ENCODE results near the gene RTKN. TPM values are rescaled to one million over a fixed set of nuclear protein-coding genes. Genes with fewer than 3 reads are reported as not detected.

RTKN gene
- total and polyA plus RNA-seq, 4 donors = 21.9 to 46.0 (median 30.6) TPM

DNA sequence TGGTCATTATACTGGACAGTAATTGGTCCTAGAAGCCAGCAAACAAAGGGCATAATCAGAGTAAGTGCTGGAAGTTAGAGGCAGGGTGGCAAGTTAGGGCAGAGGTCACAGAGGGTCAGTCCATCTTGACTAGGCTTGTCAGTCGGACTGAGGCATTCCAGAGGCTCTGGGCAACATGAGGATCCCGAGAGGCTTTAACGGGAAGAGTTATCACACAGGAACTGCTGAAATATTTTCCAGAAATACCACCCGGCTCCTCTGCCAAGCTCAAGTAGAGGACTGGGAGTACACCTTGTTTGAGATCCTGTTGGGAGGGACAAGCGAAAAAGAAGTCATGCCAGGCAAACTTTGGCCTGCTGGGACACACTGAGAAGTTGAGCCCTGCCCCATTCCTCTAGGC is 34.1 kb downstream of the RTKN start:
- Histone ChIP-seq H3K36me3 (ENCODE audit: control insufficient read depth in 4 of 4, insufficient read depth in 4 of 4, low read length in 4 of 4) (no peaks in the 10 kb centered on the region), H3K27me3 (ENCODE audit: control insufficient read depth in 3 of 3, insufficient read depth in 3 of 3, low read length in 2 of 3) (peaks cover 0 to 14% (median 4%) of the 10 kb centered on the region in 3 donors), H3K27ac (ENCODE audit: low read depth in 1 of 2, low read length in 1 of 2) (no peak overlapping the region), H3K9me3 (ENCODE audit: control insufficient read depth in 4 of 4, insufficient read depth in 3 of 4, low read length in 3 of 4) (no peaks in the 10 kb centered on the region), H3K4me3 (no peak overlapping the region), H3K9ac (ENCODE audit: insufficient read depth in 1 of 2, low read length in 2 of 2) (no peak overlapping the region), H3K4me1 (ENCODE audit: control insufficient read depth in 5 of 5, insufficient read depth in 5 of 5, low read length in 5 of 5) (no peaks in the 10 kb centered on the region)
- DNase-seq (no peak), ATAC-seq (ENCODE audit: insufficient read depth, low FRiP score) (no peak)
- 74 to 84% methylated on average over 5 of the region's 5 CpGs for WGBS, 2 donors
- TF ChIP-seq, protein P1, sequence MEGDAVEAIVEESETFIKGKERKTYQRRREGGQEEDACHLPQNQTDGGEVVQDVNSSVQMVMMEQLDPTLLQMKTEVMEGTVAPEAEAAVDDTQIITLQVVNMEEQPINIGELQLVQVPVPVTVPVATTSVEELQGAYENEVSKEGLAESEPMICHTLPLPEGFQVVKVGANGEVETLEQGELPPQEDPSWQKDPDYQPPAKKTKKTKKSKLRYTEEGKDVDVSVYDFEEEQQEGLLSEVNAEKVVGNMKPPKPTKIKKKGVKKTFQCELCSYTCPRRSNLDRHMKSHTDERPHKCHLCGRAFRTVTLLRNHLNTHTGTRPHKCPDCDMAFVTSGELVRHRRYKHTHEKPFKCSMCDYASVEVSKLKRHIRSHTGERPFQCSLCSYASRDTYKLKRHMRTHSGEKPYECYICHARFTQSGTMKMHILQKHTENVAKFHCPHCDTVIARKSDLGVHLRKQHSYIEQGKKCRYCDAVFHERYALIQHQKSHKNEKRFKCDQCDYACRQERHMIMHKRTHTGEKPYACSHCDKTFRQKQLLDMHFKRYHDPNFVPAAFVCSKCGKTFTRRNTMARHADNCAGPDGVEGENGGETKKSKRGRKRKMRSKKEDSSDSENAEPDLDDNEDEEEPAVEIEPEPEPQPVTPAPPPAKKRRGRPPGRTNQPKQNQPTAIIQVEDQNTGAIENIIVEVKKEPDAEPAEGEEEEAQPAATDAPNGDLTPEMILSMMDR (IDR thresholded peaks at IDR 0.05; ENCODE audit: control extremely low read depth, extremely low read depth) = no peak

- DNase-seq (no peak), ATAC-seq (ENCODE audit: insufficient read depth, low FRiP score) (no peak)
- Histone ChIP-seq H3K36me3 (ENCODE audit: control insufficient read depth in 4 of 4, insufficient read depth in 4 of 4, low read length in 4 of 4) (no peaks in the 10 kb centered on the region), H3K27me3 (ENCODE audit: control insufficient read depth in 3 of 3, insufficient read depth in 3 of 3, low read length in 2 of 3) (peaks cover 0 to 14% (median 4%) of the 10 kb centered on the region in 3 donors), H3K27ac (ENCODE audit: low read depth in 1 of 2, low read length in 1 of 2) (no peak overlapping the region), H3K9ac (ENCODE audit: insufficient read depth in 1 of 2, low read length in 2 of 2) (no peak overlapping the region), H3K4me3 (no peak overlapping the region), H3K4me1 (ENCODE audit: control insufficient read depth in 5 of 5, insufficient read depth in 5 of 5, low read length in 5 of 5) (no peaks in the 10 kb centered on the region), H3K9me3 (ENCODE audit: control insufficient read depth in 4 of 4, insufficient read depth in 3 of 4, low read length in 3 of 4) (no peaks in the 10 kb centered on the region)
- TF ChIP-seq, protein P1 (IDR thresholded peaks at IDR 0.05; ENCODE audit: control extremely low read depth, extremely low read depth) = no peak
Observed at GRCh38 chr2:74406035-74406434, 35.7 kb downstream of the RTKN start.

DNA sequence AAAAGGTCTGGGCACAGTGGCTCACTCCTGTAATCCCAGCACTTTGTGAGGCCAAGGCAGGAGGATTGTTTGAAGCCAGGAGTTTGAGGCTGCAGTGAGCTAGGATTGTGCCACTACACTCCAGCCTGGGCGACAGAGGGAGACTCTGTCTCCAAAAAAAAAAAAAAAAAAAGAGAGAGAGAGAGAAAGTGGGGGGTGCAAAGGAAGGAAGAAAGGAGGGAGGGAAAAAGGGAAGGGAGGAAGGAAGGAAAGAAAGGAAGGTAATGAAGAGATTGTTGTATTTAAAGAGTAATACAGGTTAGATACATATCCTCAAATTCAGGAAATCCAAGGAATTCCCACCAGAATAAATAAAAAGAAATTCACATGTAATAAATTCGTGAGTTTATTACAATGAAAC is 39.8 kb downstream of the RTKN start:
- no peak overlapping the region for H3K9ac ChIP-seq (ENCODE audit: insufficient read depth in 1 of 2, low read length in 2 of 2)
- ATAC-seq (ENCODE audit: insufficient read depth, low FRiP score) = no peak
- no peak for DNase-seq
- no peaks in the 10 kb centered on the region for H3K36me3 ChIP-seq (ENCODE audit: control insufficient read depth in 4 of 4, insufficient read depth in 4 of 4, low read length in 4 of 4)
- no peaks in the 10 kb centered on the region for H3K4me1 ChIP-seq (ENCODE audit: control insufficient read depth in 5 of 5, insufficient read depth in 5 of 5, low read length in 5 of 5)
- H3K27ac ChIP-seq (ENCODE audit: low read depth in 1 of 2, low read length in 1 of 2) = no peak overlapping the region
- TF ChIP-seq, protein P1 (IDR thresholded peaks at IDR 0.05; ENCODE audit: control extremely low read depth, extremely low read depth) = no peak
- no peak overlapping the region for H3K4me3 ChIP-seq
- WGBS, 2 donors = 74 to 83% methylated on average over 2 of the region's 2 CpGs
- no peaks in the 10 kb centered on the region for H3K9me3 ChIP-seq (ENCODE audit: control insufficient read depth in 4 of 4, insufficient read depth in 3 of 4, low read length in 3 of 4)
- peaks cover 0 to 4% (median 3%) of the 10 kb centered on the region in 3 donors for H3K27me3 ChIP-seq (ENCODE audit: control insufficient read depth in 3 of 3, insufficient read depth in 3 of 3, low read length in 2 of 3)

DNA sequence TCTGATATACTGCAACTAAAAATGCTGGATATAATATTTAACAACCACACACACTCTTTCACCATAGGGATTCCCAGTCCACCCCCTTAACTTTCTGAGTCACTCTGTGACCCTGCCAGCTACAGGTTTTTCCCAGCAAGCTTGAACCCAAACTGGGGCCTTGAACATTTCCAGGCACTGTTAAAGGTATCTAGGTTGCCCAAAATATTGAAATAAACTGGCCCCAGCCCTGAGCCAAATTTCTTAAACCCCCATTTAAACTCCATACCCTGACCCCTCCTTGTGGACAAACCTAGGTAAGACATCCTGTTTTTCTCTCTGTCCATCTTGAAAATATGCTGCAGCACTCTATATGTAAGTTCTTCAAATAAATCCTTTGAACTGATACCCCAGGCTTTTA is 42.0 kb downstream of the RTKN start:
- no peaks in the 10 kb centered on the region for H3K9me3 ChIP-seq (ENCODE audit: control insufficient read depth in 4 of 4, insufficient read depth in 3 of 4, low read length in 3 of 4)
- no peak overlapping the region for H3K27ac ChIP-seq (ENCODE audit: low read depth in 1 of 2, low read length in 1 of 2)
- DNase-seq = peak in 1 of 3 donors; percentile 6
- H3K36me3 ChIP-seq (ENCODE audit: control insufficient read depth in 4 of 4, insufficient read depth in 4 of 4, low read length in 4 of 4) = no peaks in the 10 kb centered on the region
- H3K4me3 ChIP-seq = no peak overlapping the region
- ATAC-seq (ENCODE audit: insufficient read depth, low FRiP score) = no peak
- no peaks in the 10 kb centered on the region for H3K27me3 ChIP-seq (ENCODE audit: control insufficient read depth in 3 of 3, insufficient read depth in 3 of 3, low read length in 2 of 3)
- H3K9ac ChIP-seq (ENCODE audit: insufficient read depth in 1 of 2, low read length in 2 of 2) = no peak overlapping the region
- TF ChIP-seq, protein P1 (IDR thresholded peaks at IDR 0.05; ENCODE audit: control extremely low read depth, extremely low read depth) = no peak
- H3K4me1 ChIP-seq (ENCODE audit: control insufficient read depth in 5 of 5, insufficient read depth in 5 of 5, low read length in 5 of 5) = no peaks in the 10 kb centered on the region

Data from lung (tissue), 12 donors.